NCI-H1417 treated with DMSO at 0.1 percent for 48 hours (cell line): ENCODE results near the gene FCHO1.

Experiments
- DNase-seq: peaks from one replicate; lab custom pipeline; 2025; lab: John Stamatoyannopoulos, UW

The FCHO1 gene

DNA sequence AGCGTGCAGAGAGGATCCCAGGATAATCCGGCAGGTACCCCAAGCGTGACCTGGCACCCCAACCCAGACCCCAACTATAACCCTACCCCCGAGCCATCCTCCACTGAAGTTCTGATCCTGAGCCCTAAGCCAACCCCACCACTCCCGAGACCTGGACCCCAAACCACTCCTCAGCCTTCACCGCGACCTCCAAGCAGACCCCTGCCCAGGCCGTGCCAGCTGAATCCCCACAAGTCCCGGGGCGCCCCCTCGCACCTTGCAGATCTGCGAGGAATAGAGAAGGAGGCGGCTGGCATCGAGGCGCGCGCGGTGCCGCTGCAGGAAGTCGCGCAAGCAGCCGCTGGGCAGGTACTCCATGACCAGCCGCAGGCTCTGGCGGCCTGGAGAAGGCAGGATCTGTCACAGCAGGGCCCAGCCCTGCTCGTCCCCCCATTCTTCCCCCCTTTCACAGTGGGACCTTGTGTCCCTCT, 80.2 kb downstream of the FCHO1 start:
- no peak for DNase-seq

- DNase-seq: no peak
Observed at GRCh38 chr19:17832443-17833208, 81.3 kb downstream of the FCHO1 start.

- no peak for DNase-seq
Observed at GRCh38 chr19:17834350-17835181, 83.3 kb downstream of the FCHO1 start.

- DNase-seq: no peak
Observed at GRCh38 chr19:17835182-17836006, 84.1 kb downstream of the FCHO1 start.

- DNase-seq: no peak
Observed at GRCh38 chr19:17836530-17836929, 85.3 kb downstream of the FCHO1 start.

GRCh38 chr19:17837972-17838371, 86.7 kb downstream of the FCHO1 start:
- DNase-seq: no peak
